Ectodermal cell (in vitro differentiated cells): ENCODE data around the gene RBM38.

Experiments
- H3K27ac ChIP-seq: 2 replicates; pipeline ENCODE4 v1.7.0; 2013; ENCODE audit warnings: mild to moderate bottlenecking, low read depth, low read length; ENCODE audit not compliant: insufficient read depth, poor library complexity, severe bottlenecking
- H3K27me3 ChIP-seq: 2 replicates; pipeline ENCODE4 v1.7.0; 2013; ENCODE audit warnings: mild to moderate bottlenecking, low read length; ENCODE audit not compliant: insufficient read depth, control insufficient read depth, poor library complexity, severe bottlenecking
- H3K36me3 ChIP-seq: one replicate; pipeline ENCODE4 v1.7.0; 2013; ENCODE audit warnings: low read length; ENCODE audit not compliant: control insufficient read depth, insufficient read depth
- H3K4me1 ChIP-seq: one replicate; pipeline ENCODE4 v1.7.0; 2013; ENCODE audit warnings: low read length; ENCODE audit not compliant: control insufficient read depth, insufficient read depth
- H3K4me3 ChIP-seq: 2 replicates; pipeline ENCODE4 v1.7.0; 2013; ENCODE audit warnings: low read depth, low read length, control low read depth; ENCODE audit not compliant: insufficient read depth
- H3K9me3 ChIP-seq: 2 replicates; pipeline ENCODE4 v1.7.0; 2013; ENCODE audit warnings: mild to moderate bottlenecking, low read length, moderate library complexity; ENCODE audit not compliant: control insufficient read depth
- WGBS, 2 experiments: methylation state at CpG; one replicate each; pipeline ENCODE4 v1.1.7; 2013; ENCODE audit warnings: missing lambda C conversion rate in 2 of 2; 5-methylcytosine and 5-hydroxymethylcytosine counted together

Gene RBM38

GRCh38 chr20:57442158-57442887, 51.1 kb downstream of the RBM38 start:
- H3K27me3 ChIP-seq: no peaks in the 10 kb centered on the region
- H3K4me3 ChIP-seq: no peak overlapping the region
- H3K4me1 ChIP-seq: peaks cover 22% of the 10 kb centered on the region
- H3K9me3 ChIP-seq: no peaks in the 10 kb centered on the region
- WGBS, 2 experiments: 86% methylated on average over 17 of the region's 17 CpGs
- no peak overlapping the region for H3K27ac ChIP-seq
- H3K36me3 ChIP-seq: no peaks in the 10 kb centered on the region

- no peaks in the 10 kb centered on the region for H3K27me3 ChIP-seq
- H3K4me3 ChIP-seq: no peak overlapping the region
- peaks cover 22% of the 10 kb centered on the region for H3K4me1 ChIP-seq
- H3K9me3 ChIP-seq: no peaks in the 10 kb centered on the region
- no peaks in the 10 kb centered on the region for H3K36me3 ChIP-seq
- 91 to 93% methylated on average over 9 of the region's 9 CpGs for WGBS, 2 experiments
- H3K27ac ChIP-seq: no peak overlapping the region
Measured at GRCh38 chr20:57442888-57443239, 51.7 kb downstream of the RBM38 start.

GRCh38 chr20:57443349-57444265, 52.4 kb downstream of the RBM38 start:
- Histone ChIP-seq H3K36me3 (no peaks in the 10 kb centered on the region), H3K9me3 (no peaks in the 10 kb centered on the region), H3K4me1 (peaks cover 22% of the 10 kb centered on the region), H3K4me3 (no peak overlapping the region), H3K27me3 (no peaks in the 10 kb centered on the region), H3K27ac (no peak overlapping the region)
- 88 to 89% methylated on average over 16 of the region's 18 CpGs for WGBS, 2 experiments

GRCh38 chr20:57444394-57445048, 53.3 kb downstream of the RBM38 start:
- no peaks in the 10 kb centered on the region for H3K9me3 ChIP-seq
- no peaks in the 10 kb centered on the region for H3K36me3 ChIP-seq
- WGBS, 2 experiments: 85 to 87% methylated on average over 16 of the region's 16 CpGs
- no peak overlapping the region for H3K4me3 ChIP-seq
- H3K4me1 ChIP-seq: peaks cover 21% of the 10 kb centered on the region
- no peaks in the 10 kb centered on the region for H3K27me3 ChIP-seq
- H3K27ac ChIP-seq: no peak overlapping the region

- no peak overlapping the region for H3K27ac ChIP-seq
- no peaks in the 10 kb centered on the region for H3K27me3 ChIP-seq
- no peak overlapping the region for H3K4me3 ChIP-seq
- no peaks in the 10 kb centered on the region for H3K36me3 ChIP-seq
- WGBS, 2 experiments: 89 to 91% methylated on average over 10 of the region's 10 CpGs
- peaks cover 18% of the 10 kb centered on the region for H3K4me1 ChIP-seq
- no peaks in the 10 kb centered on the region for H3K9me3 ChIP-seq
Measured at GRCh38 chr20:57445298-57445697, 54.1 kb downstream of the RBM38 start.

GRCh38 chr20:57445774-57446173, 54.6 kb downstream of the RBM38 start:
- no peaks in the 10 kb centered on the region for H3K36me3 ChIP-seq
- WGBS, 2 experiments: 89 to 91% methylated on average over 3 of the region's 3 CpGs
- H3K27me3 ChIP-seq: no peaks in the 10 kb centered on the region
- no peak overlapping the region for H3K4me3 ChIP-seq
- H3K9me3 ChIP-seq: no peaks in the 10 kb centered on the region
- H3K4me1 ChIP-seq: peaks cover 18% of the 10 kb centered on the region
- H3K27ac ChIP-seq: no peak overlapping the region

- 94 to 95% methylated on average over 9 of the region's 9 CpGs for WGBS, 2 experiments
- no peaks in the 10 kb centered on the region for H3K9me3 ChIP-seq
- no peaks in the 10 kb centered on the region for H3K4me1 ChIP-seq
- H3K27ac ChIP-seq: no peak overlapping the region
- no peaks in the 10 kb centered on the region for H3K27me3 ChIP-seq
- no peaks in the 10 kb centered on the region for H3K36me3 ChIP-seq
- H3K4me3 ChIP-seq: no peak overlapping the region
Measured at GRCh38 chr20:57448764-57449354, 57.7 kb downstream of the RBM38 start.

GRCh38 chr20:57449398-57450354, 58.5 kb downstream of the RBM38 start:
- no peaks in the 10 kb centered on the region for H3K27me3 ChIP-seq
- WGBS, 2 experiments: 87 to 90% methylated on average over 13 to 14 of the region's 14 CpGs
- no peaks in the 10 kb centered on the region for H3K4me1 ChIP-seq
- no peak overlapping the region for H3K27ac ChIP-seq
- H3K4me3 ChIP-seq: no peak overlapping the region
- no peaks in the 10 kb centered on the region for H3K36me3 ChIP-seq
- H3K9me3 ChIP-seq: no peaks in the 10 kb centered on the region

GRCh38 chr20:57450419-57450818, 59.2 kb downstream of the RBM38 start:
- Histone ChIP-seq H3K27me3 (no peaks in the 10 kb centered on the region), H3K4me3 (no peak overlapping the region), H3K36me3 (no peaks in the 10 kb centered on the region), H3K4me1 (no peaks in the 10 kb centered on the region), H3K27ac (no peak overlapping the region), H3K9me3 (no peaks in the 10 kb centered on the region)
- 79 to 86% methylated on average over 12 of the region's 12 CpGs for WGBS, 2 experiments
